ENCODE data around the gene PRPH.
"Not testable (repeated sequence)": the region's sequence is repeated elsewhere in the genome, so short reads cannot be mapped to it uniquely, and the experiment has no call there.

PRPH gene

GRCh38 chr12:49333778-49334177 lies 38.8 kb downstream of the PRPH start:
- DNase-seq (ENCODE audit: low spot score), result not testable (repeated sequence)

- DNase-seq (ENCODE audit: low spot score), result no peak
Observed at GRCh38 chr12:49334226-49334625, 39.3 kb downstream of the PRPH start.

GRCh38 chr12:49334681-49335080 lies 39.7 kb downstream of the PRPH start:
- no peak for DNase-seq (ENCODE audit: low spot score)

- DNase-seq (ENCODE audit: low spot score), result no peak
Observed at GRCh38 chr12:49335118-49335954, 40.4 kb downstream of the PRPH start.

GRCh38 chr12:49335955-49336644 lies 41.2 kb downstream of the PRPH start:
- no peak for DNase-seq (ENCODE audit: low spot score)

- no peak for DNase-seq (ENCODE audit: low spot score)
Observed at GRCh38 chr12:49336645-49337584, 42.0 kb downstream of the PRPH start, which contains the start of gene C1QL4. TSS of gene C1QL4 (minus strand) at chr12:49337188. CDS start at chr12:49336477, 711 bp downstream.

GRCh38 chr12:49338830-49339463 lies 44.0 kb downstream of the PRPH start:
- DNase-seq (ENCODE audit: low spot score), result no peak

GRCh38 chr12:49339464-49339861 lies 44.5 kb downstream of the PRPH start:
- DNase-seq (ENCODE audit: low spot score), result no peak

- DNase-seq (ENCODE audit: low spot score), result no peak
Observed at GRCh38 chr12:49340095-49340870, 45.3 kb downstream of the PRPH start.

GRCh38 chr12:49340971-49341776 lies 46.2 kb downstream of the PRPH start:
- no peak for DNase-seq (ENCODE audit: low spot score)

GRCh38 chr12:49341777-49342065 lies 46.8 kb downstream of the PRPH start:
- no peak for DNase-seq (ENCODE audit: low spot score)

- DNase-seq (ENCODE audit: low spot score), result no peak
Observed at GRCh38 chr12:49342066-49342913, 47.3 kb downstream of the PRPH start.

GRCh38 chr12:49342914-49343731 lies 48.2 kb downstream of the PRPH start:
- no peak for DNase-seq (ENCODE audit: low spot score)

- no peak for DNase-seq (ENCODE audit: low spot score)
Observed at GRCh38 chr12:49344486-49345050, 49.6 kb downstream of the PRPH start.

- DNase-seq (ENCODE audit: low spot score), result no peak
Observed at GRCh38 chr12:49345051-49345824, 50.3 kb downstream of the PRPH start.

- no peak for DNase-seq (ENCODE audit: low spot score)
Observed at GRCh38 chr12:49345825-49346658, 51.1 kb downstream of the PRPH start.

All from RKO (cell line).